Measurements from ENCODE around the gene SLC6A1.

DNA sequence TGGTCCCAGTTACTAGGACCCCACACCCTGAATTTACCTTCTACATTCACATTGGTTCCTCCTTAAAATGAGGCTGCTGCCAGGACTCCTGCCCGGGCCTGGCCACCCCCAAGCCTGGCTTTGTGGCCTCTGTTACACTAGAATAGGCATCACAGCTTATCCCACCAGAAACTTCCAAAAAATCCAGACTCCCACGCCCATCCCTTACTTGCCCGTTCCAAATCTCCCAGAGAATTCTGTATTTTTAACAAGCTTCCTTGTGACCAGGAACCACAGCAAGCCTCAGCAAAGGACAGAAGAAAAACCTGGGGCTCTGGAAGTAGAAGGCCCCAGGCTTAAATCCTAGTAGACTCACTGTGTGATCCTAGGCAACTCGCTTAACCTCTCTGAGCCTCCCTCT is 36.0 kb upstream of the SLC6A1 start:
- TF ChIP-seq POLR2AphosphoS5 (IDR thresholded peaks at IDR 0.05; ENCODE audit: low read depth, low read length), result no peak
- TF ChIP-seq TAF1 (IDR thresholded peaks at IDR 0.05; ENCODE audit: borderline replicate concordance, insufficient read depth, low read length), result no peak

Data from PFSK-1 (cell line).